ENCODE results near the gene ITPKB.
A peak's percentile ranks its signal among the peaks of the same experiment; 100 is the strongest.
"Not testable (repeated sequence)": the region's sequence is repeated elsewhere in the genome, so short reads cannot be mapped to it uniquely, and the experiment has no call there.

Gene ITPKB

GRCh38 chr1:226738995-226739695 lies at the start of gene ITPKB:
Gene ITPKB (minus strand): TSS chr1:226739282. CDS start chr1:226737458, 1,824 bp downstream.
- DNase-seq (ENCODE audit: low spot score): peak; percentile 83

GRCh38 chr1:226787638-226788037 lies 48.6 kb upstream of the ITPKB start:
- DNase-seq (ENCODE audit: low spot score): no peak

GRCh38 chr1:226787071-226787470 lies 48.0 kb upstream of the ITPKB start:
- DNase-seq (ENCODE audit: low spot score): no peak

- no peak for DNase-seq (ENCODE audit: low spot score)
Observed at GRCh38 chr1:226786550-226786949, 47.5 kb upstream of the ITPKB start.

GRCh38 chr1:226785805-226786204 lies 46.7 kb upstream of the ITPKB start:
- no peak for DNase-seq (ENCODE audit: low spot score)

- DNase-seq (ENCODE audit: low spot score): no peak
Observed at GRCh38 chr1:226784081-226785049, 45.3 kb upstream of the ITPKB start.

- no peak for DNase-seq (ENCODE audit: low spot score)
Observed at GRCh38 chr1:226782845-226783601, 43.9 kb upstream of the ITPKB start.

- DNase-seq (ENCODE audit: low spot score): no peak
Observed at GRCh38 chr1:226781937-226782609, 43.0 kb upstream of the ITPKB start.

- DNase-seq (ENCODE audit: low spot score): no peak
Observed at GRCh38 chr1:226779561-226779960, 40.5 kb upstream of the ITPKB start.

- no peak for DNase-seq (ENCODE audit: low spot score)
Observed at GRCh38 chr1:226778657-226779058, 39.6 kb upstream of the ITPKB start.

GRCh38 chr1:226776975-226777374 lies 37.9 kb upstream of the ITPKB start:
- DNase-seq (ENCODE audit: low spot score): no peak

GRCh38 chr1:226776066-226776465 lies 37.0 kb upstream of the ITPKB start:
- no peak for DNase-seq (ENCODE audit: low spot score)

GRCh38 chr1:226772446-226773139 lies 33.5 kb upstream of the ITPKB start:
- DNase-seq (ENCODE audit: low spot score): no peak

- DNase-seq (ENCODE audit: low spot score): not testable (repeated sequence)
Observed at GRCh38 chr1:226767170-226767569, 28.1 kb upstream of the ITPKB start.

GRCh38 chr1:226766565-226766964 lies 27.5 kb upstream of the ITPKB start:
- no peak for DNase-seq (ENCODE audit: low spot score)

GRCh38 chr1:226764533-226764932 lies 25.5 kb upstream of the ITPKB start:
- no peak for DNase-seq (ENCODE audit: low spot score)

- no peak for DNase-seq (ENCODE audit: low spot score)
Observed at GRCh38 chr1:226763905-226764264, 24.8 kb upstream of the ITPKB start.

GRCh38 chr1:226762988-226763904 lies 24.2 kb upstream of the ITPKB start:
- DNase-seq (ENCODE audit: low spot score): no peak

- no peak for DNase-seq (ENCODE audit: low spot score)
Observed at GRCh38 chr1:226762055-226762454, 23.0 kb upstream of the ITPKB start.

GRCh38 chr1:226761322-226761721 lies 22.2 kb upstream of the ITPKB start:
- no peak for DNase-seq (ENCODE audit: low spot score)
